Epidermal melanocyte (primary cell): ENCODE measurements around the gene CMIP.

Source experiments
- DNase-seq: peaks from one replicate; pipeline ENCODE4 v3.0.0; 2011; ENCODE audit warnings: low spot score; ENCODE audit not compliant: insufficient read length

CMIP gene

DNA sequence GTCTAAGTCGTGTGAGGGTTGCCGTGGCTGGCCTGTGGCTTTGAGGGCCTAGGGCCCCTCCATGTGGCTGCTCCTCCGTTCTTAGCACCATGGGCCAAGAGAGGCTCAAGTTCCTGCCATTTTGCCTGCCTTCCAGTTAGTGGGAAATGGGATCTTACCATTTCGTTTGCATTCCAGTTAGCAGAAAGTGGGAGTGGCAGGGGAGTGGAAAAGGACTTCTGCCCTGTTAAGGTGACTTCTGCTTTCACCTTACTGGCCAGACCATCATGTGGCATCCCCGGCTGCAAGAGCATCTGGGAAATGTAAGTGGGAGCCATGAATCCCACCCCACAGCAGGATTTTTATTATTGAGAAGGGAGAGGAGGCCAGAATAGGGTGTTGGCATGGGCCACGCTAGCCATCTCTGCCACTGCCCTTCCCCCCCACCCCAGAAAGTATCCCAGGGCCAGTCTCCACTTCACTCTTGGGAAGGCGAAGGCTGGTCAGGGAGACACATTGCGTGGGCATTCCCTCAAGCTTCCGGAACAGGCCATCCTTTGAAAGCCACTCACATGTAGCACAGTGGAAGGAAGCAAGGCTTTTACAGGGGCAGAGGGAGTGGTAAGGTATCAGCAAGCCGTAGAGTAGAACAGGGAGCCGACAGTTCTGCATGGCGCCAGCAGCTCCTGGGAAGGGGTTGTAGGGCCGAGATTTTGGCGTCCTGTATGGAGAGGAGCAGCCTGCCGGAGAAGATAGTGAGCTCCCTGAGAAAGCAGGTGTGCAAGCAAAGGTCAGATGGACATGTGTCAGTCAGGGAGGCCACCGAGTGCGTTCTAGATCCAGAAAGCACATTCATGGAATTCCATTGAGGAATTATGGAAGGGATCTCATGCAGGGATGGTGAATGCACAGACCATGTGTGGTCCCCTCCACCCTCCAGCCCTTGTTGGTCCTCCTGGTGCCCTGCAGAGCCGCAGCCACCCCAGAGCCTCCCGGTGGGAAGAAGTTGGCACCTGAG is 33.4 kb downstream of the CMIP start:
- no peak for DNase-seq

- DNase-seq: no peak
Measured at GRCh38 chr16:81478876-81479511, 34.4 kb downstream of the CMIP start.

DNA sequence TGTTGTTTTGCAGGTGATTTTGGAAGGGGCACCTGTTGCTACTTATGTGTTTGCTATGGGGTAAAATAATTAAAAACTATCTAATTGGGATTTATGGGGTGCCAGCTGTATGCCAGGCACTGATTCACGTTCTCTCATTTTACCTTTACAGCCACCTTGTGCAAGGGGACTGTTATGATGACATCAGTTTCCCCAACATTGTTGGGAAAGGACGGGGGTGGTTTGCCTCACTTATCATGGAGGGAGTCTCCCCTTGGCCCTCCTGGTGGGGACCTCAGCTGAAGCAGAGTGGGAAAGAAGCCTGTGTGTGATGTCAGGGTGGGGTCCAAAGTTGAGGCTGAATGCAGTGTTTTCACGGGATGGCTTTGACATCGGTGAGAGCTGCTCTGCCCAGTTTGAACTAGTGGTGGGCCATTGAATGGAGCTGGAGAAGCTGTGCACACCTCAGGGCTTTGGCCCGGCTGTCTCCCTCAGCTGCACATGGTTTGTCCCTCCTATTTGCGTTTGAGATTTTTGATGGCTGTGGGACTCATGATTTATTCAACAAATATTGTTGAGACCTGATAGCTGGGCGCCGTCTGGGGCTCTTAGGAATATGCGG is 36.1 kb downstream of the CMIP start:
- DNase-seq: no peak

DNA sequence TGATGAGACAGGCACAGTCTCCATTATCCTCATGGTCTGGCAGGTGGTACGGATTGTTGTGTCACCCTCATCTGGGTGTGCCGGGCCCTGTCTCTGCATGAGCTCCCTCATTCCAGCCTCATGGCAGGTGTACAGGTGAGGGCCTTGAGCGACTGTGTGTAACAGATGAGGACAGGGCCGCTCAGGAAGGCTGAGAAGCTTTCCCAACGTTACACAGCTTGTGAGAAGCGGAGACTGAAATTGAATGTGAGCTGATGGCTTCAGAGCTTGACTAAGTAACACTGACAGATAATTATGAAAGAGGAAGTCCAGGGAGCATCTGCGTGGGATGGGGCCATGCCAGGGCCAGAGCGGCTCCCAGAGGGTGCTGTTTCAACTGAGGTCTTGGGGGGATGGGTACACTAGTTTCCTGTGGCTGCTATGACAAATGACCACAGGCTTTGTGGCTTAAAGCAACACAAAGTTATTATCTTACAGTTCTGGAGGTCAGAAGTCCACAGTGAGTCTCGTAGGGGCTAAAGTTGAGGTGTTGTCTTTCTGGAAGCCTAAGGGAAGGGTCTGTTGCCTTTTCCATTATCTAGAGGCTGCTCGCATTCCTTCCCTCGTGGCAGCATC is 36.7 kb downstream of the CMIP start:
- DNase-seq: no peak

DNA sequence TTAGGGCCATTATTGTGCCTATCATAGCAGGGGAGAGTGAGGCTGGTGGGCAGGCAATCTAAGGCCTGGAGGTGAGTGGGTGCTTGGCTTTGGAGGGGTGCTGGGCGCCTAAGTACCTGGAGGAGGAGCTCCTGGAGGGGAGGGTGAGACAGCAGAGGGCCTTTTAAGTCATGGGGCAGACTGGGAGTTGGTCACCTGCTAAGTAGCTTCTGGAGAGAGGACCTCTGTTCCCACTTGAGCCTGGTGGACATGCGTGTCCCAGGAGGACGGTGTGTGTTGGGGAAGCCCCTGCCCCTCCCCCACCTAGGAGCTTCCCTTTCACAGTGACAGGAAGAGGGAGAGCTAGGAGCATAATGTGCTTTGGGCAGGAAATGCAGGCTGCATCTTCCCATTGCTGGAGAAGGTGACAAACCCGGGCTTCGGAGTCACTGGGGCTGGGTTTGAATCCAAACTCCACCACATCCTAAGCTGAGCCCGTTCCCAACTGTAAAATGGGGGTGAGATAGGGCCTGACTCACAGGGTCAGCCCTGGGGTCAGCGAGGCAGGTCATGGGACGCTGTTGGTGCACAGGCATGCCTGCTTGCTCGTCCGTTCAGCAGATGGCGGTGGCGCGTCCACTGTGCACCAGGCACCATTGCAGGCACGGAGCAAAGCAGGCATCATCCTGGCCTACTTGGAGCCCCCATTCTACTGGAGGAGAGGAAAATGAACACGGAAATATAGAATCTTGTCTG is 37.9 kb downstream of the CMIP start:
- DNase-seq: no peak

DNA sequence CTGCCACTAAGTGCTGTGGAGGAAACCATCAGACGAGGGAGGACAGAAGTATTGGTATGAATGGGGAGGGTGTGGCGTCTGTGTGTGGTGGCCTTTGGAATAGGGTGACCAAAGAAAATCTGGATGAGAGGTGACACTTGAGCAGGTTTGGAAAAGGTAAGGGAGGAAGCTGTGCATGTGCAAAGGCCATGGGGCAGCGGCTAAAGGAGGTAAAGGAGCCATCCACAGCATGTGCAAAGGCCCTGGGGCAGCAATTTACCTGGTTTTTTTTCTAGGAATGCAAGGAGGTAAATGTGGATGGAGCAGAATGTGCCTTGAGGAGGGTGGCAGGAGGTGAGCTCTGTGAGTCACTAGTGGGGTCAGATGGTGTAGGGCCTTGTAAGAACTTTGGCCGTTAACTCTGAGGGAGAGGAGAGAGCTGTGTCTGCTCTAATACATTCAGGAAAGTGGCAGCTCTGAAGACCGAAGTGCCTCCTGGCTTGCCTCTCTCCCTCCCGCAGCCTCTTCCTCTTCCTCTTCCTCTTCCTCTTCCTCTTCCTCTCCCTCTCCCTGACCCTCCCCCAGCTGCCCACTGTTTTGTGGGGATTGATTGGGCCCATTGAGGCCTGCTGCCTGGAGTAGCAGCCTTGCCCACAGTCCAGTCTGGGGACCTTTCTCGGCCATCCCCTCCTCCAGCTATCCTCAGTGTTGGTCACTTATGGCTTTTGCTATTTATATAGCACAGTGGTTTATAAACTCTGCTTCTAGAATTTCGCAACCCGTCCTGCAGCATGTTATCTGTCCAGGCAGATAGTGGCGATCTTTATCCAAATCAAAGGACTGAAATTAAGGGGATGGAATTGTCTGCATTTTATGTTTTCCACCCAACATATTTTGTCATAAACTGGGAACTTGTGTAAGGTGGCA is 38.7 kb downstream of the CMIP start:
- DNase-seq: no peak

- no peak for DNase-seq
Measured at GRCh38 chr16:81483970-81484595, 39.5 kb downstream of the CMIP start.

GRCh38 chr16:81484908-81485624 is 40.5 kb downstream of the CMIP start:
- no peak for DNase-seq

GRCh38 chr16:81485824-81486539 is 41.4 kb downstream of the CMIP start:
- no peak for DNase-seq

DNA sequence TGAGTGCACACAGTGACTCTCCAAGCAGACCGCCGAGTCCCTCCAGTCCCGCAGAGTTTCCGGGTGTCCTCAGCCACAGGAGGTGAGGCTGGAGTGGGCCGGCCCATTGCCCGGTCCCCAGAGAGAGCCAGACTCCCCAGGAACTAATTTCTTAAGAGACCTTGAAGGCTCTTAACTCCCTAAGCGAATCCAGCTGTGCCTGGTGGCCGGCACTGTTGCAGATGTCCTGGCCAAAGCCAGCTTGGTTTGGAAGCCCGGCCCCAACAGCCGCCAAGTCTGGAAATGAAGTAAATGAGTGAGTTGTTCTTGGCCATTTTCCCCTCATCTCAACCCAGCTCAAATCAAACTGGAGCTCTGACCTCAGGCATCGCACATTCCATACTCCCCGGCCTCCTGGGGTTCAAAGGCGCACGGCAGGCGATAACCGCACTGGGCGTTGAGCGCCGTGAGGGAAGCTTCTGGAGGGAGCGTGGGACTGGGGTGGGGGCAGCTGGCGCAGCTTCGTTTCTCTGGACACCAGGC is 42.0 kb downstream of the CMIP start:
- DNase-seq: no peak

- no peak for DNase-seq
Measured at GRCh38 chr16:81487301-81487720, 42.7 kb downstream of the CMIP start.

DNA sequence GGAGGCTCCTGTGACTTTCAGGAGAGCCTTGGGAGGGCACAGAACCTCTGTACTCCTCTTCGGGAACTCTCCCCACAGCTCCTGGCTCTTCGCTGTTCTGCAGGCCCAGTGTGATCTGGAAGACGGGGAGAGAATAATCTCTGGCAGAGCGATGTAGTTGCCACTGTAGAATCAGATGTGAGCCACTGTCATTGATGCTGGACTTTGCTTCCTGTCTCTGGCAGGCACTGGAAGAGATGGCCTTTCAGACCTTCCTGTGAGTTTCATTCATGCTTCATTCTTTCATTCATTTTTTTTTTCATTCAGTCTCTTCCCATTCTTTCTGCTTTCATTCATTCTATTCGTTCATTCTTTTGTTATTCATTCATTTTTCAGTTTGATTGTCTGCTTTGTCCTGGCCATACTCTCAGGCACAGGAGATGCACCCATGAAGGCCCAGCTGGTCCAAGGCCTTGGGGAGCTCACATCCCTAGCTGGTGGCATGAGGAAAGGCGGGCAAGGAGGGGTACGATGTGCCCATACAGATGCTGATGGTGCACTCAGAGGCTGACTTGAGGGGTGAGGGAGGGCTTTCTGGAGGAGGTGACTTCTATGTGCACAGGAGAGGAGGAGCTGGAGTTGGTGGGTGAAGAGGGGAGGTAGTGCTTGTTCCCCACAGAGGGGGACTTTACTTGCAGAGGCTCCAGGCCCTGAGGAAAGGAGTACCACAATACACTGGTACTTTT is 44.2 kb downstream of the CMIP start:
- no peak for DNase-seq

DNA sequence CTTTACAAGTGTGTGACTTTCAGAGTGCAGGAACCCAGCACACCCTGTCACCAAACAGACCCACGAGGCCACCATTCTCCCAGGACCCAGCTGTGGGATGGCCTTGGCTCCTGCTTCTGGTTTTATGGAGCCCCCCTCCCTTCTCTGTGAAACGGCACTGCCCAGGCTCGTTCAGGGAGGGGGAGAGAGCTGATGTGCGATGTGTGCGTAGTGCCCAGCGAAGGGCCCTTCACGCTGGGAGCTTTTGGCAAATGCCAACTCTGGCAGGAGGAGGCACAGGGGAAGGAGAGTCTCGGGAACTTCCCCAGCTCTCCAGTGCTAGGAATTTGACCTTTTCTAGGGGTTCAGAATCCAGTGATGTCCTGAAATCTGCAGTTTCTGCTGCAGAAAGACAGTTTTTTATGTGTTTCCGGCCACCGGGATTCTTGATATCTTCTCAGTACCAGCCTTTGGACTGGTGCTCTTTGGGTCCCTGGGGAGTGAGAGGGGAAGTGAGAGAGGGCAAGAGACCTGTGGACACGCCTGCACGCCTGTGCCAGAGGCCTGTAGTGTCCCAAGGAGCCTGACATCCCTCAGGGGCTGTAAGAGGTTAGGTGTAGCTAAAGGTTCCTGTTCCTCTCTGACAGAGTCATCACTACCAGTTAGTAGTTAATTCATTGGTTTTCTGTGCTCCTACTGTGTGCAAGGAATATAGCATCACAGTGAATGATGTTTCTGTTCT is 45.1 kb downstream of the CMIP start:
- no peak for DNase-seq

GRCh38 chr16:81491541-81492188 is 47.1 kb downstream of the CMIP start:
- DNase-seq: no peak

DNA sequence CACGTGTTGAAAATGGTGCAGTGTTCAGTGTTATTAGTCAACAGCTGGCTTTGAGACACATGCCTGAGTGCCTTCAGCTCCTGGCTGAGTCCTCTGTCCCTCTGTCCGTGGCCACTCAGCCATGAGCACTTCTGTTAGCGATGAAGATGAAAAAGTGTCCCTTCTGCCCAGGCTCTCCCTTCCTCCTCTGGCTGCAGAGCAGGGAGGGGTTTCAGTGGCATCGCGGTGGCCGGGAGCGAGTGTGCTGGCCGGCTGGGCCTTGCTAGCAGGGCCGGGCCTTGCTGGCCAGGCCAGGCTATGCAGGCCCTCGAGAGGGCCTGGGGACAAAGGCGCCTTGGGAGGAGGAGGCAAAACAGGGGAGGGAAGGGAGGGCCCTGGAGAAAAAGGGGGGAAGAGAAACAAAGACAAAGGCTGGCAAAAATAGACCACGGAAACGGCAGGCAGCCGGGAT is 47.7 kb downstream of the CMIP start:
- DNase-seq: no peak
